HCT116 (cell line): Measurements from ENCODE around the gene BATF3. TPM values are rescaled to one million over a fixed set of nuclear protein-coding genes. Genes with fewer than 3 reads are reported as not detected.

ENCODE experiments used
- ATAC-seq: fragments of 200-7000 bp; cut with Tn5 transposase; 2 replicates; pipeline ENCODE4 v1.9.1; 2020; ENCODE audit warnings: mild to moderate bottlenecking, moderate library complexity
- BruUV-seq: library from RNA; stranded (reverse); fragments of 400-500 nt; replicated peaks from 2 replicates; lab custom pipeline; 2021; lab: Mats Ljungman, UMichigan
- CTCF ChIA-PET: fragments of 300-600 bp; sonication (Branson Sonifier 250); formaldehyde crosslinking; loops from one replicate; lab custom pipeline; 2021; ENCODE audit warnings: antibody characterized with exemption; lab: Charles Lee
- POLR2A ChIA-PET: fragments of 300-600, 350-600 bp; sonication (Branson Sonifier 250); formaldehyde crosslinking; loops from one replicate; lab custom pipeline; 2021; ENCODE audit warnings: antibody characterized with exemption; lab: Charles Lee
- RAD21 ChIA-PET, 2 experiments: fragments of 300-600 bp; sonication (Branson Sonifier 250); formaldehyde crosslinking; loops; one replicate each; lab custom pipeline; 2023; ENCODE audit warnings: low total read pairs in 2 of 2; ENCODE audit not compliant: uncharacterized antibody in 2 of 2, unreplicated experiment in 2 of 2, low non-redundant PET in 1 of 2; lab: Charles Lee
- DNase-seq: peaks from one replicate; pipeline ENCODE4 v3.0.0-alpha.2; 2010; ENCODE audit warnings: low read depth, low spot score
- H2AFZ ChIP-seq: fragments of 200-600 bp; shearing (Covaris generic), sonication (generic); 2 replicates; pipeline ENCODE4 v1.6.1; 2017; ENCODE audit warnings: low read depth, mixed run types, mixed read lengths, antibody characterized with exemption, low read length; ENCODE audit not compliant: poor library complexity, severe bottlenecking
- H3K27ac ChIP-seq: 2 replicates; pipeline ENCODE4 v1.5.1; 2012; ENCODE audit warnings: low read depth, low read length
- H3K27me3 ChIP-seq: fragments of 200-600 bp; sonication (generic); 2 replicates; pipeline ENCODE4 v1.6.1; 2016; ENCODE audit warnings: mixed run types, low read length, mixed read lengths; ENCODE audit not compliant: insufficient read depth
- H3K36me3 ChIP-seq, 2 experiments: fragments of 200-500 bp in 1 of 2; fragments of 200-600 bp in 1 of 2; sonication (Bioruptor generic) in 1 of 2; sonication (generic) in 1 of 2; 2 replicates each; pipeline versions ENCODE4 v1.5.1 to v1.6.1; 2014 to 2016; ENCODE audit warnings: low read length in 2 of 2, inconsistent platforms in 1 of 2, mixed read lengths in 1 of 2, mixed run types in 1 of 2; ENCODE audit not compliant: insufficient read depth in 2 of 2, control insufficient read depth in 1 of 2
- H3K4me1 ChIP-seq, 2 experiments: fragments of 200-600 bp in 1 of 2; sonication (generic) in 1 of 2; 2 replicates each; pipeline versions ENCODE4 v1.5.1 to v1.6.1; 2012 to 2017; ENCODE audit warnings: low read length in 2 of 2, inconsistent platforms in 1 of 2, mild to moderate bottlenecking in 1 of 2, mixed read lengths in 1 of 2, mixed run types in 1 of 2, moderate library complexity in 1 of 2; ENCODE audit not compliant: insufficient read depth in 2 of 2, control insufficient read depth in 1 of 2
- H3K4me2 ChIP-seq: fragments of 200-600 bp; sonication (generic); 2 replicates; pipeline ENCODE4 v1.6.1; 2017; ENCODE audit warnings: mixed run types, low read length, mixed read lengths
- H3K4me3 ChIP-seq, 2 experiments: fragments of 200-600 bp in 1 of 2; sonication (generic) in 1 of 2; replicated peaks in 1 of 2; 2 replicates each; pipeline ENCODE4 v1.5.1; 2011 to 2016; ENCODE audit warnings: low read length in 2 of 2, control low read depth in 1 of 2, low read depth in 1 of 2, mild to moderate bottlenecking in 1 of 2, mixed read lengths in 1 of 2, mixed run types in 1 of 2
- H3K79me2 ChIP-seq: fragments of 200-600 bp; sonication (generic); 2 replicates; pipeline ENCODE4 v1.6.1; 2017; ENCODE audit warnings: mild to moderate bottlenecking, mixed run types, low read length, moderate library complexity, mixed read lengths; ENCODE audit not compliant: insufficient read depth
- H3K9ac ChIP-seq: fragments of 200-600 bp; sonication (generic); 2 replicates; pipeline ENCODE4 v1.6.1; 2016; ENCODE audit warnings: low read length, mixed read lengths
- H3K9me2 ChIP-seq: fragments of 200-600 bp; sonication (generic), shearing (Covaris generic); 2 replicates; pipeline ENCODE4 v1.6.1; 2017; ENCODE audit warnings: mixed run types, mild to moderate bottlenecking, moderate library complexity; ENCODE audit not compliant: insufficient read depth
- H3K9me3 ChIP-seq, 2 experiments: fragments of 200-500 bp in 1 of 2; fragments of 200-600 bp in 1 of 2; sonication (Bioruptor generic) in 1 of 2; sonication (generic) in 1 of 2; 2 replicates each; pipeline ENCODE4 v1.6.1; 2014 to 2017; ENCODE audit warnings: low read length in 2 of 2, mixed read lengths in 2 of 2, inconsistent platforms in 1 of 2, low read depth in 1 of 2, mild to moderate bottlenecking in 1 of 2, mixed run types in 1 of 2, moderate library complexity in 1 of 2; ENCODE audit not compliant: control insufficient read depth in 1 of 2, insufficient read depth in 1 of 2
- H4K20me1 ChIP-seq: fragments of 200-600 bp; sonication (generic), shearing (Covaris generic); 2 replicates; pipeline ENCODE4 v1.6.1; 2017; ENCODE audit warnings: mixed run types, mild to moderate bottlenecking, moderate library complexity; ENCODE audit not compliant: insufficient read depth
- ATF3 ChIP-seq: IDR thresholded peaks from 2 replicates; pipeline ENCODE4 v1.6.1; 2012
- CTCF ChIP-seq, 3 experiments: fragments of 200-600 bp in 1 of 3; sonication (generic) in 1 of 3; IDR thresholded peaks in 2 of 3; conservative IDR thresholded peaks in 1 of 3; 2 replicates each; pipeline ENCODE4 v1.5.1; 2012 to 2017; ENCODE audit warnings: low read depth in 2 of 3, low read length in 2 of 3, antibody characterized with exemption in 1 of 3, borderline replicate concordance in 1 of 3, control low read depth in 1 of 3, mild to moderate bottlenecking in 1 of 3, mixed read lengths in 1 of 3, mixed run types in 1 of 3, moderate library complexity in 1 of 3; ENCODE audit not compliant: insufficient read depth in 1 of 3
- ELF1 ChIP-seq: IDR thresholded peaks from 2 replicates; pipeline ENCODE4 v1.6.1; 2012; ENCODE audit warnings: low read depth, borderline replicate concordance
- EZH2 ChIP-seq: fragments of 200-600 bp; sonication (generic); IDR thresholded peaks from 2 replicates; pipeline ENCODE4 v1.6.1; 2017; ENCODE audit warnings: antibody characterized with exemption, mixed run types
- EZH2phosphoT487 ChIP-seq: fragments of 200-600 bp; IDR thresholded peaks from 2 replicates; pipeline ENCODE4 v1.6.1; 2018; ENCODE audit warnings: antibody characterized with exemption, borderline replicate concordance
- FOSL1 ChIP-seq: IDR thresholded peaks from 2 replicates; pipeline ENCODE4 v1.6.1; 2012; ENCODE audit warnings: low read depth
- POLR2A ChIP-seq: IDR thresholded peaks from 2 replicates; pipeline ENCODE4 v1.7.0; 2011; ENCODE audit warnings: borderline replicate concordance; ENCODE audit not compliant: insufficient read depth, insufficient read length; ENCODE audit errors: extremely low read depth
- POLR2AphosphoS5 ChIP-seq: IDR thresholded peaks from 2 replicates; pipeline ENCODE4 v1.6.1; 2011; ENCODE audit warnings: mild to moderate bottlenecking, low read depth, low read length, moderate library complexity
- RAD21 ChIP-seq: IDR thresholded peaks from 2 replicates; pipeline ENCODE4 v1.6.1; 2012; ENCODE audit warnings: low read depth, mild to moderate bottlenecking
- SIN3A ChIP-seq: IDR thresholded peaks from 2 replicates; pipeline ENCODE4 v1.6.1; 2012; ENCODE audit warnings: low read depth
- SP1 ChIP-seq: IDR thresholded peaks from 2 replicates; pipeline ENCODE4 v1.6.1; 2012; ENCODE audit warnings: low read depth
- TCF7L2 ChIP-seq: IDR thresholded peaks from 2 replicates; pipeline ENCODE4 v1.7.0; 2011; ENCODE audit warnings: borderline replicate concordance, inconsistent platforms; ENCODE audit not compliant: insufficient read depth, insufficient read length; ENCODE audit errors: extremely low read depth
- ZFX ChIP-seq: fragments of 450-650 bp; IDR thresholded peaks from 2 replicates; pipeline ENCODE4 v1.6.1; 2017
- intact Hi-C: fragments of 100-400 bp; cut with micrococcal nuclease; formaldehyde crosslinking; loops from 2 replicates; pipeline ENCODE4 v1.10.0; 2022
- total RNA-seq: library from RNA; stranded (reverse); gene quantifications from one replicate; pipeline ENCODE4 v1.2.1, GENCODE V29; 2021; ENCODE audit not compliant: unreplicated experiment
- TF ChIP-seq, protein P1 (sequence below): IDR thresholded peaks from 2 replicates; pipeline ENCODE4 v1.6.1; 2012

The BATF3 gene
- total RNA-seq, 1 experiment from 2014 or later = 4.8 TPM

GRCh38 chr1:212678456-212679410 lies 20.9 kb downstream of the BATF3 start:
- no peaks in the 10 kb centered on the region for H3K9me3 ChIP-seq
- DNase-seq (no peak), ATAC-seq (no peak)
- CTCF ChIA-PET = interaction anchor here (1.1 to 1.9 kb wide), 3 partner anchors 14 to 202 kb away, joined by 3 to 6 read pairs (median 3); no protein-coding TSS in a partner anchor
- POLR2A ChIA-PET = no interaction called here
- no peaks in the 10 kb centered on the region for H3K27me3 ChIP-seq
- H2AFZ ChIP-seq = no peak overlapping the region
- intact Hi-C loops = no loop called here
- RAD21 ChIA-PET = no interaction called here
- no peak overlapping the region for H3K4me3 ChIP-seq
- no peaks in the 10 kb centered on the region for H3K36me3 ChIP-seq
- no peaks in the 10 kb centered on the region for H3K4me1 ChIP-seq
- TF ChIP-seq CTCF (IDR thresholded peaks at IDR 0.05 in 2 of 3, conservative IDR thresholded peaks at IDR 0.05 in 1 of 3; ENCODE audit: borderline replicate concordance in 1 of 3, insufficient read depth in 1 of 3, low read depth in 2 of 3, low read length in 2 of 3) (no peak), FOSL1 (no peak), ELF1 (no peak), SP1 (no peak), POLR2A (no peak)
- no peak overlapping the region for H3K9ac ChIP-seq
- no peak overlapping the region for H3K27ac ChIP-seq
- no peaks in the 10 kb centered on the region for H3K9me2 ChIP-seq
- no TSS peak for BruUV-seq
- H3K79me2 ChIP-seq = no peaks in the 10 kb centered on the region
- H3K4me2 ChIP-seq = no peak overlapping the region
- no peaks in the 10 kb centered on the region for H4K20me1 ChIP-seq

DNA sequence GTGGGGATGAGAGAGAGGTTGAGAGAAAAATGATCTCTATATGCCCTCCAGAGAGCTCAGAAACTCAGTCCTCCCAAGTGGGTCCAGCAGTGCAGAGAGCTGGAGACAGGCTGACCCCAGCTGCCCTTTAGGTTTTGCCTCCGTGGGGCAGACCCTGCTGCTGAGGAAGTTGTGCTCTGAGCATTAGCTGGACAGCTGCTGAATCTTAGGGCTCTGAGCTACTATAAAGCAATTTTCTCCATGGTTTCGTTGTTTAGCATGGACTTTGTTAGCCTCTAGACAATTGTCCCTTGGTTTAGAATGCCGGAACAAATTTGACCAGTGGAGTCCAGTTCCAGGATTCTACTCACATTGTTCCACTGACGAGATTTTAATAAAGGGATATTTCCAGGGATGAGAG lies 22.1 kb downstream of the BATF3 start:
- Histone ChIP-seq H3K4me1 (no peaks in the 10 kb centered on the region), H3K4me3 (no peak overlapping the region), H2AFZ (no peak overlapping the region), H3K36me3 (no peaks in the 10 kb centered on the region), H4K20me1 (no peaks in the 10 kb centered on the region), H3K27ac (no peak overlapping the region), H3K9me3 (no peaks in the 10 kb centered on the region), H3K9ac (no peak overlapping the region), H3K79me2 (no peaks in the 10 kb centered on the region), H3K27me3 (no peaks in the 10 kb centered on the region), H3K4me2 (no peak overlapping the region), H3K9me2 (no peaks in the 10 kb centered on the region)
- ATAC-seq (no peak), DNase-seq (no peak)
- ChIA-PET CTCF (interaction anchor here (0.7 to 1.9 kb wide), 2 partner anchors 13 to 222 kb away, joined by 4 to 6 read pairs; no protein-coding TSS in a partner anchor), POLR2A (no interaction called here), RAD21 (no interaction called here)
- intact Hi-C loops = no loop called here
- no TSS peak for BruUV-seq
- no peak for TF ChIP-seq POLR2AphosphoS5
- no peak for TF ChIP-seq RAD21
- TF ChIP-seq CTCF (IDR thresholded peaks at IDR 0.05 in 2 of 3, conservative IDR thresholded peaks at IDR 0.05 in 1 of 3; ENCODE audit: borderline replicate concordance in 1 of 3, insufficient read depth in 1 of 3, low read depth in 2 of 3, low read length in 2 of 3) = no peak
- TF ChIP-seq EZH2 = no peak
- no peak for TF ChIP-seq ZFX
- TF ChIP-seq SIN3A = no peak
- no peak for TF ChIP-seq SP1
- TF ChIP-seq, protein P1, sequence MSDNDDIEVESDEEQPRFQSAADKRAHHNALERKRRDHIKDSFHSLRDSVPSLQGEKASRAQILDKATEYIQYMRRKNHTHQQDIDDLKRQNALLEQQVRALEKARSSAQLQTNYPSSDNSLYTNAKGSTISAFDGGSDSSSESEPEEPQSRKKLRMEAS = no peak
- no peak for TF ChIP-seq POLR2A
- no peak for TF ChIP-seq ATF3
- TF ChIP-seq TCF7L2 = no peak
- no peak for TF ChIP-seq EZH2phosphoT487
